ENCODE results near the gene NFKBIL1. TPM values are rescaled to one million over a fixed set of nuclear protein-coding genes. Genes with fewer than 3 reads are reported as not detected.
"Not testable (repeated sequence)": the region's sequence is repeated elsewhere in the genome, so short reads cannot be mapped to it uniquely, and the experiment has no call there.

NFKBIL1 gene
- total RNA-seq, 1 experiment from 2014 or later: 21.8 TPM

DNA sequence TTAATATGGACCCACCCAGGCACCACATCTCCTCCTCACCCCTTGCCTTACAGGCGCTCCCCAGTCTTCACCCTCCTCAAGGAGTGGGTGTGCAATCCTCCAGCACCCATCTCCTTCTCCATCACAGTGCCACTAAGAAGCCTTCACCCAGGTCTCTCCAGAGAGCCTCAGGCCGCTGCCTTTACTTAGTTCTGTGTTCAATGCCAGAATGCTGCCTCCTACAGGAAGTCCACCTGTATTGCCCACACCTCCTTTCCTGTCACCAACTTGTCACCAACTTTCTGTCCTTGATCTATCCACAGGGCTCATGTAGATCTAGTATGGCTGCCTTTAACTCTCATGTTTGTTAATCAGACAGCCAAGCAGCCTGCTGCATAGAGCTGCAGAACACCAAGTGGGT lies 38.1 kb downstream of the NFKBIL1 start:
- peak; percentile 91 for DNase-seq
- Histone ChIP-seq H3K36me3 (ENCODE audit: insufficient read depth, low read length) (no peaks in the 10 kb centered on the region), H3K9me3 (ENCODE audit: low read length) (no peaks in the 10 kb centered on the region), H4K20me1 (ENCODE audit: insufficient read depth, low read depth, low read length) (no peaks in the 10 kb centered on the region), H3K4me2 (ENCODE audit: low read depth, low read length, poor library complexity, severe bottlenecking) (peak overlapping the region; percentile 40), H3K27me3 (ENCODE audit: low read length) (no peaks in the 10 kb centered on the region), H3K9ac (ENCODE audit: low read length) (peak overlapping the region; percentile 38), H3K4me1 (ENCODE audit: low read length) (peaks cover 46% of the 10 kb centered on the region), H3K27ac (ENCODE audit: low read length) (peak overlapping the region; percentile 76), H2AFZ (ENCODE audit: low read length) (no peak overlapping the region), H3K9me2 (replicated peaks; ENCODE audit: insufficient read depth, low read length) (no peaks in the 10 kb centered on the region), H3K4me3 (ENCODE audit: low read length) (no peak overlapping the region), H3K79me2 (ENCODE audit: low read length) (peaks cover 9% of the 10 kb centered on the region; the same call in 1 of the 2 replicates)

DNA sequence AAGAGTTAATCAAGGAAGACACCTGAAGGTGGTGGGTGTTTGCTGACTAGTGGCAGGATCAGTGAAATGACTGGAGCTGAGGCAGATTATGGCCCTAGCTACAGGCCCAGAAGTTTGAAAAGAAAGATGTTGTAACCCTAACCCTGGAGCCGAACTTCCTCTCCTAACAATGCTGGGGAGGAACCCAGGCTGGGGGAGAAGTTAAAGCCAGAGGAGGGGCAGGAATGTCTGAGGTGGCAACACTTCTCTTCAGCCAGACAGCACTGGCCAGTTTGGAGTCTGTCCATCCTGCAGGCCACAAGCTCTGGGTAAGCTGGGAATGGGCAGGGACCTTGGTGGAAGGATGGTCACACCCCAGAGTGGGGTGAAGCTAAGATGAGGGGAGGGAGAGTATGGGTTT lies 38.6 kb downstream of the NFKBIL1 start, which contains the start of gene LST1:
TSS of gene LST1 (plus strand) at position 270 of the 400 bp plus-strand sequence. CDS start 1,023 bp downstream, outside the sequence.
- Histone ChIP-seq H3K27me3 (ENCODE audit: low read length) (no peaks in the 10 kb centered on the region), H3K9me2 (replicated peaks; ENCODE audit: insufficient read depth, low read length) (no peaks in the 10 kb centered on the region), H4K20me1 (ENCODE audit: insufficient read depth, low read depth, low read length) (no peaks in the 10 kb centered on the region), H3K36me3 (ENCODE audit: insufficient read depth, low read length) (no peaks in the 10 kb centered on the region), H3K4me3 (ENCODE audit: low read length) (no peak within 1 kb of the TSS), H3K4me1 (ENCODE audit: low read length) (peaks cover 44% of the 10 kb centered on the region), H3K9me3 (ENCODE audit: low read length) (no peaks in the 10 kb centered on the region), H3K27ac (ENCODE audit: low read length) (peak within 1 kb of the TSS; percentile 76), H3K79me2 (ENCODE audit: low read length) (peaks cover 9% of the 10 kb centered on the region; the same call in 1 of the 2 replicates), H2AFZ (ENCODE audit: low read length) (no peak within 1 kb of the TSS), H3K4me2 (ENCODE audit: low read depth, low read length, poor library complexity, severe bottlenecking) (peak within 1 kb of the TSS; percentile 40), H3K9ac (ENCODE audit: low read length) (peak within 1 kb of the TSS; percentile 38)
- DNase-seq: peak; percentile 46

DNA sequence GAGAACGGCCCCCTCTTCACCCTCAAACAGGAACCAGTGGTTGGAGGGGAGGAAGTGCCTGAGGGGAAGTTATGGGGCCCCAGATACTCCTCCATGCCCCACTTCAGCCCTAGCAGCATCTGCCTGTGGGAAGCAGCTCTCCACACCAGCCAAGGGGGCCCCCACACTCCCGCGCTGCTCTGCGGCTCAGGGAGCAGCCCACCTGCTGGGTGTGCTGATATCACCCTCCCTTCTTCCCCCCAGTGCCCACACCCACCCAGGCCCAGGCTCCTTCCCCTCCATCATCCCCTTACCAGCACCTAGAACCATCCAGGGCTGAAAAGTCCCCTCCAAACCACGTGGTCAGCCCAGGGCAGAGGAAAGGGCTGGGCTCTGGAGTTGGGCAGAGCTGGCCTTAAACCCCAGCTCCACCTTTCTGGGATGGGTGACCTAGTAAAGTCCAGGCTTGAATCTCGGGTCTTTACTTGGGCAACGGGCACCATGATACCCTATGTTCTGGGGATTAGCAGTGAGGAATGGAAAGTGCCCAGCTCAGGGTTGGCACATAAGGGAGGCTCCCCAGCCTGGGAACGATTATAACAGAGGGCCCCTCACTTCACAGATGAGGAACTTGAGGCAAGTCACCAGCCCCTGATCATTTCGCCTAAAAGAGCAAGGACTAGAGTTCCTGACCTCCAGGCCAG lies 39.3 kb downstream of the NFKBIL1 start:
- Histone ChIP-seq H3K4me2 (ENCODE audit: low read depth, low read length, poor library complexity, severe bottlenecking) (peak overlapping the region; percentile 40), H3K9me2 (replicated peaks; ENCODE audit: insufficient read depth, low read length) (no peaks in the 10 kb centered on the region), H4K20me1 (ENCODE audit: insufficient read depth, low read depth, low read length) (no peaks in the 10 kb centered on the region), H3K9ac (ENCODE audit: low read length) (peak overlapping the region; percentile 38), H3K9me3 (ENCODE audit: low read length) (no peaks in the 10 kb centered on the region), H3K4me1 (ENCODE audit: low read length) (peaks cover 41% of the 10 kb centered on the region), H3K4me3 (ENCODE audit: low read length) (no peak overlapping the region), H3K27me3 (ENCODE audit: low read length) (no peaks in the 10 kb centered on the region), H3K79me2 (ENCODE audit: low read length) (peaks cover 2% of the 10 kb centered on the region; the same call in 1 of the 2 replicates), H2AFZ (ENCODE audit: low read length) (no peak overlapping the region), H3K36me3 (ENCODE audit: insufficient read depth, low read length) (no peaks in the 10 kb centered on the region), H3K27ac (ENCODE audit: low read length) (peak overlapping the region; percentile 55)
- DNase-seq: peak; percentile 75

DNA sequence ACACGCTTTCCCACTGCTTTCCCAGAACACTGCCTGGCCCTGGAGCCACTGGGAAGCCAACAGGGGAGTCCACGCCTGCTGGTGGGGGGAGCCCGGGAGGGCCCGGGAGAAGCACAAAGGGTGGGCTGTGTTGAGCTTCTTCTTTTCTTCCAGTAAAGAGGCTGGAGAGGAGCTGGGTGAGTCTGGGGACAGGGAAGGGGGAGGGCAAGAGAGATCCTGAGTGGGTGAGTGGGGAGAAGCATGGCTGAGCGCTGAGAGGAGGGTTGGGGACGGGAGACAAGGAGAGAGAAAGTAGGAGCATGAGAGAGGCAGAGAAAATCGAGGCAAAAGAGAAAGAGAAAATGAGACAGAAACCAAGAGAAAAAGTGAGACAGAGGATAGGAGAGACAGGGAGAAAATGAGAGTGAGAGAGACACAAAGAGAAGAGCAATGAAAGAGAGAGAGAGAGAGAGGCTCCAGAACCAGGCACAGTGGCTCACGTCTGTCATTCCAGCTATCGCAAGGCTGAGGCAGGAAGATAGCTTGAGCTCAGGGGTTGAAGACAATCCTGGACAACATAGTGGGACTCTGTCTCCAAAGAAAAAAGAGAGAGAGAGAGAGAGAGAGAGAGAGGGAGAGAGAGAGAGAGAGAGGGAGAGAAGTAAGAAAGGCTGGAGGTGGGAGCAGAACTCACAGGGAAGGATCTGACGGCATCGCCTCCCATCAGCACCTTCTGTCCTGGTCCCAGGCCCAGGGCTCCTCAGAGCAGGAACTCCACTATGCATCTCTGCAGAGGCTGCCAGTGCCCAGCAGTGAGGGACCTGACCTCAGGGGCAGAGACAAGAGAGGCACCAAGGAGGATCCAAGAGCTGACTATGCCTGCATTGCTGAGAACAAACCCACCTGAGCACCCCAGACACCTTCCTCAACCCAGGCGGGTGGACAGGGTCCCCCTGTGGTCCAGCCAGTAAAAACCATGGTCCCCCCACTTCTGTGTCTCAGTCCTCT lies 40.7 kb downstream of the NFKBIL1 start:
- Histone ChIP-seq H2AFZ (ENCODE audit: low read length) (no peak overlapping the region), H3K9me3 (ENCODE audit: low read length) (no peaks in the 10 kb centered on the region), H3K9me2 (replicated peaks; ENCODE audit: insufficient read depth, low read length) (no peaks in the 10 kb centered on the region), H3K4me1 (ENCODE audit: low read length) (peaks cover 31% of the 10 kb centered on the region), H3K4me3 (ENCODE audit: low read length) (no peak overlapping the region), H3K4me2 (ENCODE audit: low read depth, low read length, poor library complexity, severe bottlenecking) (no peak overlapping the region), H3K36me3 (ENCODE audit: insufficient read depth, low read length) (no peaks in the 10 kb centered on the region), H3K27ac (ENCODE audit: low read length) (no peak overlapping the region), H3K79me2 (ENCODE audit: low read length) (no peaks in the 10 kb centered on the region), H3K9ac (ENCODE audit: low read length) (no peak overlapping the region), H3K27me3 (ENCODE audit: low read length) (no peaks in the 10 kb centered on the region), H4K20me1 (ENCODE audit: insufficient read depth, low read depth, low read length) (no peaks in the 10 kb centered on the region)
- no peak for DNase-seq

DNA sequence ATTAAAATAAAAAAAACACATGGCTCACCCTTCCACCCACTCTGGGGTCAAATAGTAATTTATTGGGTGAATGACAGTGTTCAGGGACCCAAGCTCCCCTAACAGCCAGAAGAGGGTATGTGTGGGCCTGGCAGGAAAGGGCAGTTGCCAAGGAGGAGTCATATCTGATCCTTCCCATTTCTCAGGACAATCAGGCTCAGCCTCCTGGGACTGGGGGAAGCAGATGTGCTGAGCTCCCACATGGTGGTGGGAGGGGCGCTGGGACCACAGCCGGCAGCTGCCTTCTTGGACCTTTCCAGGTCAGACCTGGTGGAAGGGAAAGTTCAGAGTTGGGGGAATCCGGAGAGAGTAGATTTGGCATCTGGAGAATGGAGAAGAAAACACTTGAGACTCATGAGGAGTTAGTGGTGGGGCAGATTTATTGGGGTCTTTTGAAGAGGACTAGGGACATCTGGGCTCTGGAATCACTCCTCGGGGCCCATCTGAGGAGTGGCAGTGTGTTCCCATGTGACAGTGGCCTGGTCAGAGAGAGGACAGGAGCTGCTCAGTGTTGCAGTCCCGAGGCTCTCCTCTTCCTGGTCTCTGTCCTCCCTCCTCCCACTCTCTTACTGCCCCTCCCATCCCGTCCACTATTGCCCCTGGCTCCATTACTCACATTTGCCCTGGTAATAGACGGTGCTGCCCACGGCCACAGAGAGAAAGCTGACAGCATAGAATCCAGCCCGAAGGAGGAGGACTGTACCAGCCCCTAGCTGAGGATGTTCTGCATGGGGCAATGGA lies 41.7 kb downstream of the NFKBIL1 start:
- H4K20me1 ChIP-seq (ENCODE audit: insufficient read depth, low read depth, low read length): no peaks in the 10 kb centered on the region
- no peak for DNase-seq
- H3K4me2 ChIP-seq (ENCODE audit: low read depth, low read length, poor library complexity, severe bottlenecking): no peak overlapping the region
- H3K9me3 ChIP-seq (ENCODE audit: low read length): no peaks in the 10 kb centered on the region
- H3K4me3 ChIP-seq (ENCODE audit: low read length): no peak overlapping the region
- no peak overlapping the region for H3K27ac ChIP-seq (ENCODE audit: low read length)
- H3K9ac ChIP-seq (ENCODE audit: low read length): no peak overlapping the region
- H3K79me2 ChIP-seq (ENCODE audit: low read length): no peaks in the 10 kb centered on the region
- no peaks in the 10 kb centered on the region for H3K36me3 ChIP-seq (ENCODE audit: insufficient read depth, low read length)
- peaks cover 31% of the 10 kb centered on the region for H3K4me1 ChIP-seq (ENCODE audit: low read length)
- H3K9me2 ChIP-seq (replicated peaks; ENCODE audit: insufficient read depth, low read length): no peaks in the 10 kb centered on the region
- no peaks in the 10 kb centered on the region for H3K27me3 ChIP-seq (ENCODE audit: low read length)
- H2AFZ ChIP-seq (ENCODE audit: low read length): no peak overlapping the region

DNA sequence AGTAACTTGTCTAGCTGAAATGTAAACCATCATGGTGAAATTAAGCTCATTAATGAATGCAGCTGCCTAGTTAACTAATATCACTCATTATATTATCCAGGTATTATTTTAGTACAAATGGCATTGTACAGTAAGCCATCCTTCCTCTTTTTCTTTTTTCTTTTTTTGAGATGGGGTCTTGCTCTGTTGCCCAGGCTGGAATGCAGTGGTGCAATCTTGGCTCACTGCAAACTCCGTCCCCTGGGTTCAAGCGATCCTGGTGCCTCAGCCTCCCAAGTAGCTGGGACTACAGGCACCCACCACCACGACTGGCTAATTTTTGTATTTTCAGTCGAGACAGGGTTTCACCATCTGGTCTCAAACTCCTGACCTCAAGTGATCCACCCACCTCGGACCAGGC lies 43.3 kb downstream of the NFKBIL1 start:
- not testable (repeated sequence) for H3K9me2 ChIP-seq (replicated peaks; ENCODE audit: insufficient read depth, low read length); H3K36me3 ChIP-seq (ENCODE audit: insufficient read depth, low read length); H2AFZ ChIP-seq (ENCODE audit: low read length); H3K4me2 ChIP-seq (ENCODE audit: low read depth, low read length, poor library complexity, severe bottlenecking); H3K4me3 ChIP-seq (ENCODE audit: low read length); H3K27ac ChIP-seq (ENCODE audit: low read length); H4K20me1 ChIP-seq (ENCODE audit: insufficient read depth, low read depth, low read length); DNase-seq; H3K9me3 ChIP-seq (ENCODE audit: low read length); H3K79me2 ChIP-seq (ENCODE audit: low read length); H3K27me3 ChIP-seq (ENCODE audit: low read length); H3K9ac ChIP-seq (ENCODE audit: low read length)
- H3K4me1 ChIP-seq (ENCODE audit: low read length): peaks cover 16% of the 10 kb centered on the region

DNA sequence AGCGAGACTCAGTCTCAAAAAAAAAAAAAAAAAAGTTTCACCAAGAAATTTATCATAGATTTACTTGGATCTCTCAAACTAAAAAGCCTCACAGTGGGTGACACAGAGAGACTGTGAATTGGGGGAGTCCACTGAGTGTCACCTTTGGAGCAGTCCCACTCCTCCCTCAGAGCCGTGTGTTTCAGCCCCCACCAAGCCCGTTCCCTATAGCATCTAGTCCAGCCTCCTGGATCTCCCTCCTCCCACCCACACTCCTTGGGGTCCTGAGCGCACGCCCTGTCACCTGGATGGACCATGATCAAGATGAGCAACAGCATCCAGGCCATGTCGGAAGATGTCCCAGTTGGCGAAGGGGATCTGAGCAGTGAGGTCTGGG lies 45.0 kb downstream of the NFKBIL1 start:
- H3K4me2 ChIP-seq (ENCODE audit: low read depth, low read length, poor library complexity, severe bottlenecking): no peak overlapping the region
- H2AFZ ChIP-seq (ENCODE audit: low read length): no peak overlapping the region

More for the DNA sequence above, 45.0 kb downstream of the NFKBIL1 start:
- H4K20me1 ChIP-seq (ENCODE audit: insufficient read depth, low read depth, low read length): no peaks in the 10 kb centered on the region
- H3K36me3 ChIP-seq (ENCODE audit: insufficient read depth, low read length): no peaks in the 10 kb centered on the region
- H3K4me3 ChIP-seq (ENCODE audit: low read length): no peak overlapping the region
- no peaks in the 10 kb centered on the region for H3K9me3 ChIP-seq (ENCODE audit: low read length)
- H3K27me3 ChIP-seq (ENCODE audit: low read length): no peaks in the 10 kb centered on the region
- peaks cover 6% of the 10 kb centered on the region; the same call in 1 of the 2 replicates for H3K4me1 ChIP-seq (ENCODE audit: low read length)
- DNase-seq: no peak
- no peak overlapping the region for H3K27ac ChIP-seq (ENCODE audit: low read length)
- no peaks in the 10 kb centered on the region for H3K79me2 ChIP-seq (ENCODE audit: low read length)
- H3K9me2 ChIP-seq (replicated peaks; ENCODE audit: insufficient read depth, low read length): no peaks in the 10 kb centered on the region
- no peak overlapping the region for H3K9ac ChIP-seq (ENCODE audit: low read length)
